ENCODE measurements around the gene FGF12. TPM values are rescaled to one million over a fixed set of nuclear protein-coding genes. Genes with fewer than 3 reads are reported as not detected.

FGF12 gene
- total RNA-seq, 2 experiments from 2014 or later = not detected

DNA sequence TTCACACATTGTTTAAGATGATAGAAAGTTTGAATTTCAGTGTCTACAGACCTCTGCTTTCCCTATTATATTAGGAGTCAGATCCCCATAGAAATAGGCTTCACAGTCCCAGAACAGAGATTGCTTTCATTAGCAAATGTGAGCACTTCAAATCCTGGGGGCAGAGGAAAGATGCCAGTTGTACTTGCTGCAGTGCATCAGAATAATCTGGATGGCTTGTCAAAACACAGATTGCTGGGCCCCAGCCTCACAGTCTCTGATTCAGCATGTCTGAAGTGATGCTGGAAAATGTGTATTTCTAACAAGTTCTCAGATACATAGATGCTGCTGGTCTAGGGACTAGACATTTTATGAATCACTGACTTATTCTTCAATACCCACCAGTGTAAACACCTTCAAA, 375.2 kb downstream of the FGF12 start:
- intact Hi-C loops (cut with micrococcal nuclease) = no loop called here
- Mint-ChIP-seq H3K27ac (no peak overlapping the region), H3K36me3 (ENCODE audit: low read depth) (no peaks in the 10 kb centered on the region), H3K27me3 (no peaks in the 10 kb centered on the region), H3K4me1 (ENCODE audit: low read depth) (no peaks in the 10 kb centered on the region), H3K4me3 (no peak overlapping the region), H3K9me3 (no peaks in the 10 kb centered on the region)
- TF ChIP-seq, protein P1, sequence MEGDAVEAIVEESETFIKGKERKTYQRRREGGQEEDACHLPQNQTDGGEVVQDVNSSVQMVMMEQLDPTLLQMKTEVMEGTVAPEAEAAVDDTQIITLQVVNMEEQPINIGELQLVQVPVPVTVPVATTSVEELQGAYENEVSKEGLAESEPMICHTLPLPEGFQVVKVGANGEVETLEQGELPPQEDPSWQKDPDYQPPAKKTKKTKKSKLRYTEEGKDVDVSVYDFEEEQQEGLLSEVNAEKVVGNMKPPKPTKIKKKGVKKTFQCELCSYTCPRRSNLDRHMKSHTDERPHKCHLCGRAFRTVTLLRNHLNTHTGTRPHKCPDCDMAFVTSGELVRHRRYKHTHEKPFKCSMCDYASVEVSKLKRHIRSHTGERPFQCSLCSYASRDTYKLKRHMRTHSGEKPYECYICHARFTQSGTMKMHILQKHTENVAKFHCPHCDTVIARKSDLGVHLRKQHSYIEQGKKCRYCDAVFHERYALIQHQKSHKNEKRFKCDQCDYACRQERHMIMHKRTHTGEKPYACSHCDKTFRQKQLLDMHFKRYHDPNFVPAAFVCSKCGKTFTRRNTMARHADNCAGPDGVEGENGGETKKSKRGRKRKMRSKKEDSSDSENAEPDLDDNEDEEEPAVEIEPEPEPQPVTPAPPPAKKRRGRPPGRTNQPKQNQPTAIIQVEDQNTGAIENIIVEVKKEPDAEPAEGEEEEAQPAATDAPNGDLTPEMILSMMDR (IDR thresholded peaks at IDR 0.05) = no peak
- CTCF ChIA-PET = no interaction called here
- no peak for ATAC-seq
- POLR2A ChIA-PET = no interaction called here
- no peak for DNase-seq

DNA sequence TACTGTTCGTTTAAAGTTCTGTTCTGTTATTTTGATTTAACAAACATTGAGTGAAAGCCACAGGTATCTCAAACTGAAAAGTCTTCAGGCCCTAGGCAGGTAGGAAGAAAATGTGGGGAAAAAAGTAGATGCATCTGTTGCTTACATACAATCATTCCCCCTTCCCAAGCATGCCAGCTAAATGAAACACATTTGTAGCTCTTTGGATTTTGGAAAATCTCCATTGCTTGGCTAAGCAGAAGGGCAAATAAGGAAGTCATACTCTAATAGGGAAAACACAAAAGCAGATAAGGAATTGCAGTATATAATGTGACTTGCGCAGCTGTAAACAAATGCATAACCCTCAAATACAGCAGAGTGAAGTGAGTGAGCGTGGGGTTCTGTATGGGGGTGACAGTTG, 375.9 kb downstream of the FGF12 start:
- intact Hi-C loops (cut with micrococcal nuclease) = no loop called here
- no peaks in the 10 kb centered on the region for H3K36me3 Mint-ChIP-seq (ENCODE audit: low read depth)
- POLR2A ChIA-PET = no interaction called here
- DNase-seq (no peak), ATAC-seq (no peak)
- H3K27me3 Mint-ChIP-seq = no peaks in the 10 kb centered on the region
- no peaks in the 10 kb centered on the region for H3K4me1 Mint-ChIP-seq (ENCODE audit: low read depth)
- no peak overlapping the region for H3K4me3 Mint-ChIP-seq
- H3K9me3 Mint-ChIP-seq = no peaks in the 10 kb centered on the region
- TF ChIP-seq, protein P1 (IDR thresholded peaks at IDR 0.05) = no peak
- CTCF ChIA-PET = no interaction called here
- no peak overlapping the region for H3K27ac Mint-ChIP-seq

DNA sequence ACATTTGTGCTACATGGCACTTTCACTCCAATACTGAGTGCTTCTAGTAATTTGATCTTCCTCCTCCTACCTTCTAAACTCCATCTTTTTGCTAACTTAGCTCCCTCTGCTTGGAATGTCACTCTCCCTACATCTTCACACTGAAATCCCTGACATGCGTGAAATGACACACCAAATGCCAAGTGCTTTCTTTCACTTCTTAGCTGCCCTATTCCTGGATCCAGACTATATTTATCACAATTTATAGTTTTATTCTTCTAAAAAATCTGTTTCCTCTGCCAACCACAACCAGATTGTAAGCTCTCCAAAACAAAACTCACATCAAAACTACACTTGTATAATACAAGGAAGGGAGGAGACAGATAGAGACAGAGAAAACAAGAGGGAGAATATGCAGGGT, 387.3 kb downstream of the FGF12 start:
- Mint-ChIP-seq H3K9me3 (peaks cover 2% of the 10 kb centered on the region), H3K27ac (no peak overlapping the region), H3K27me3 (no peaks in the 10 kb centered on the region), H3K4me3 (no peak overlapping the region), H3K4me1 (ENCODE audit: low read depth) (no peaks in the 10 kb centered on the region), H3K36me3 (ENCODE audit: low read depth) (no peaks in the 10 kb centered on the region)
- DNase-seq (no peak), ATAC-seq (no peak)
- TF ChIP-seq, protein P1 (IDR thresholded peaks at IDR 0.05) = no peak
- intact Hi-C loops (cut with micrococcal nuclease) = no loop called here
- CTCF ChIA-PET = no interaction called here
- POLR2A ChIA-PET = no interaction called here

DNA sequence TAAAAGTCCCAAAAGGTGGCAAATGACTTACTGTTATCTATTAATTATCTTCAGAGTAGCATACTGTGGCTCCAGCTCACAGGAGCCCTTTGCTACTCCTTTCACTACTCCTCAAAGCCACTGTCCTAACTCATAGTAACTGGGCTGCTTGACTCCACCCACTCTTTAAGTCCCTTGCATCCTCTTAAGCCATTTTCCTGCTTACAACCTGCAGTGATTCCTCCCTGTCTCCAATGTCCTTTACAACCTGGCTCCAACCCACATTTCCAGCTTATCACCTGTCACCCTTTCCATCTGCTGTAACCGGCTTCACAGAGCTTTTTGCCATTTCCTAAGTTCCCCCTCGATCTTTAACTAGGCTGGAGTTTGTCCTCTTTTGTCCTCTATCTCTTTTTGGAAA, 388.1 kb downstream of the FGF12 start:
- ChIA-PET CTCF (no interaction called here), POLR2A (no interaction called here)
- H3K36me3 Mint-ChIP-seq (ENCODE audit: low read depth) = no peaks in the 10 kb centered on the region
- DNase-seq (no peak), ATAC-seq (no peak)
- no peaks in the 10 kb centered on the region for H3K27me3 Mint-ChIP-seq
- TF ChIP-seq, protein P1 (IDR thresholded peaks at IDR 0.05) = no peak
- H3K4me3 Mint-ChIP-seq = no peak overlapping the region
- peaks cover 2% of the 10 kb centered on the region for H3K9me3 Mint-ChIP-seq
- no peaks in the 10 kb centered on the region for H3K4me1 Mint-ChIP-seq (ENCODE audit: low read depth)
- no peak overlapping the region for H3K27ac Mint-ChIP-seq
- intact Hi-C loops (cut with micrococcal nuclease) = no loop called here

DNA sequence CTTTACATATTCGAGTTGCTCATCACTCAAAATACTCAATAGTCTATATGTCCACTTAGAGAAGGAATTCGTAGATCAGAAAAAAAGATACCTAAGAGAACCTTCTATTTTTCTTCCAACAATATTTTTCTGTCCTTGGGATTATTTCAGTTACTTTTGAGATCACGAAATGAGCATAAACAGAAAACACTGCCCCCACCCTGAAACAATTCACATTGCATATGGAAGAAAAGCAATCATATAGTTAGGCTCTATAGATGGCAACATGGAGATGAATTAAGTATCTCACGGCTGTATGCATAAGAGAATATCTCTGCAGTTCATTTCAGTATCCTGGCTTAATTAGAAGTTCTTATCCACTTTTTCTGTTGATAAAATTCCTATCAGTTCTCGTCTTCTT, 391.1 kb downstream of the FGF12 start:
- CTCF ChIA-PET = no interaction called here
- H3K9me3 Mint-ChIP-seq = no peaks in the 10 kb centered on the region
- no peaks in the 10 kb centered on the region for H3K36me3 Mint-ChIP-seq (ENCODE audit: low read depth)
- POLR2A ChIA-PET = no interaction called here
- peaks cover 6% of the 10 kb centered on the region for H3K4me1 Mint-ChIP-seq (ENCODE audit: low read depth)
- ATAC-seq (no peak), DNase-seq (no peak)
- no peak overlapping the region for H3K27ac Mint-ChIP-seq
- no peak overlapping the region for H3K4me3 Mint-ChIP-seq
- TF ChIP-seq, protein P1 (IDR thresholded peaks at IDR 0.05) = no peak
- intact Hi-C loops (cut with micrococcal nuclease) = no loop called here
- H3K27me3 Mint-ChIP-seq = no peaks in the 10 kb centered on the region

Measured in activated CD8-positive, alpha-beta T cell treated with anti-CD3 and anti-CD28 coated beads for 36 hours (primary cell).